ENCODE data around the gene NUP153.
"Not testable (repeated sequence)": the region's sequence is repeated elsewhere in the genome, so short reads cannot be mapped to it uniquely, and the experiment has no call there.

Gene NUP153

DNA sequence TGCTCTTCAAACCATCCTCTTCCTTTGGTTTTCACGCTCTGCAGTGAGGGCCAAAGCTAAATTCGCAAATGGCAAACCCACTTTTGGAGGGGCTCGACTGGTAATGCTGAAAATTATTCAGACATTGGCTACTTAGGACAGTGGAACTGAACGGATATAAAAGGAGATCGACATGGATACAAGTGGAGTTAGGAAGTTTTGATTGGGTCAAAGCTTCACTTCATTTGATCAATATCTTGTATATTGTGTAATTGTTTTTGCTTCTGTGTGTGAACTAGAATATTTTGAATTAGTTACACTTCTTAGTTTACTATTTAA lies 105.4 kb downstream of the NUP153 start:
- no peak for DNase-seq (ENCODE audit: low read depth in 2 of 2)

DNA sequence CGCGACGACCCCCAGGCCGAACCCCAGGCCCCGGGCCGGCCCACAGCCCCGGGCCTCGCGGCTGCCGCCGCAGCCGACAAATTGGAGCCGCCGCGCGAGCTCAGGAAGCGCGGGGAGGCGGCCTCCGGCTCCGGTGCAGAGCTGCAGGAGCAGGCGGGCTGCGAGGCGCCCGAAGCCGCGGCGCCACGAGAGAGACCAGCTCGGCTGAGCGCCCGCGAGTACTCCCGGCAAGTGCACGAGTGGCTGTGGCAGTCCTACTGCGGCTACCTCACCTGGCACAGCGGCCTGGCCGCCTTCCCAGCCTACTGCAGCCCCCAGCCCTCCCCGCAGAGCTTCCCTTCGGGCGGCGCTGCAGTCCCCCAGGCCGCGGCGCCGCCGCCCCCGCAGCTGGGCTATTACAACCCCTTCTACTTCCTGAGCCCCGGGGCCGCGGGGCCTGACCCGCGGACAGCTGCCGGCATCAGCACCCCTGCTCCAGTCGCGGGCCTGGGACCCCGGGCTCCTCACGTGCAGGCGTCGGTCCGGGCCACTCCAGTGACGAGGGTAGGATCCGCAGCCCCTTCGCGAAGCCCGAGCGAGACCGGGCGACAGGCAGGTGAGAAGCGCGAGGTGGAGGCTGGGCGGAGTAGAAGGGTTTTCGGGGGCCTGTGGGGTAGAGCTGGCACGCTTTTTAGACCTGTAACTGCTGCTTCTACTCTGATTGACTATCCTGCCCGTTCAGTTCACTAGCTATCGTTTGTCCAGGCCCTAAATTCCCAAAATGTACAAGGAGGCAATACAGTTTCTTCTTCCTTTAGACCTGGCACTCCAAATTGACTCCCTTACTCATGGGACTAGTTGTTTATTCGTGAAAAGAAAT lies 106.0 kb downstream of the NUP153 start:
- peak; percentile 17 to 28 for DNase-seq (ENCODE audit: low read depth in 2 of 2)

DNA sequence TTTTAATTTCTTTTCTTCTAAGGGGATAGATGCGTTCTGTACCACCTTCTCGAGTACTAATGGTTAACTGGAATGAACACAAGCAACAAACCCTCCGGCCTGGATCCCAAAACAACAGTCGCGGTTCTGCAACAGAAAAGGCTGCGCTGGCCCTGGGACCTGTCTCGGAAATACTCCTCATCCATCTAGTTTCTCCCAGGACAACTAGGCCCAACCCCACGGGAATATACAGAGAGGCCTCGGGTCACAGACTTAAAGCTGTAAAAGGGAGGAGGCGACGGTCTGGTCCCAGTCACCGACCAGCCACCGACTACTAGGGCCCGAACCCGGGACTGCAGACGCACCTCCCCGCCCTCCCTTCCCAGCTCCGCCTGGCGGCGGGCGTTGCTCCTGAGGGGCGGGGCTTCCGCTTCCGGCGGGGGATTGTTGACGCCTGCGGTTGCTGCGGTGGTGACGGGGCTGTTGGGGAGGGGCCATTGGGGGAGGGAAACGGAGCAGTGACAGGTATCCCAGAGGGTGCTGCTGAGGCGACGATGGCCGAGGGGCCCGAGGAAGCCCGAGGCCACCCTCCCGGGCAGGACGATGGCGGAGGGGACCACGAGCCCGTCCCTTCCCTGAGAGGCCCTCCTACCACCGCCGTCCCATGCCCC lies 106.7 kb downstream of the NUP153 start, which contains the start of gene FAM8A1:
Gene FAM8A1 (plus strand): TSS at position 426 of the 650 bp plus-strand sequence. CDS start 108 bp downstream, at position 534.
- DNase-seq (ENCODE audit: low read depth in 2 of 2), result peak; percentile 92 to 97

DNA sequence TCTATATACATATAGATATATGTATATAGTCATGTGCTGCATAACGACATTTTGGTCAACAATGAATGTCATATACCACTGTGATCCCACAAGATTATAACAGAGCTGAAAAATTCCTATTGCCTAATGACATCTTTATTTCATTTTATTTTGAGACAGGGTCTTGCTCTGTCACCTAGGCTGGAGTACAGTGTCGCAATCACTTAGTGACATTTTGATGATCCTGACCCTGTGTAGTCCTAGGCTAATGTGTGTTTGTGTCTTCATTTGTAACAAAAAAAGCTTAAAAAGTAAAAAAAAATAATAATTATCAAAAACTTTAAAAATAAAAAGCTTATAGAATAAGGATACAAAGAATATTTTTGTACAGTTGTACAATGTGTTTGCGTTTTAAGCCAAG lies 110.6 kb downstream of the NUP153 start:
- DNase-seq (ENCODE audit: low read depth in 2 of 2), result no peak

DNA sequence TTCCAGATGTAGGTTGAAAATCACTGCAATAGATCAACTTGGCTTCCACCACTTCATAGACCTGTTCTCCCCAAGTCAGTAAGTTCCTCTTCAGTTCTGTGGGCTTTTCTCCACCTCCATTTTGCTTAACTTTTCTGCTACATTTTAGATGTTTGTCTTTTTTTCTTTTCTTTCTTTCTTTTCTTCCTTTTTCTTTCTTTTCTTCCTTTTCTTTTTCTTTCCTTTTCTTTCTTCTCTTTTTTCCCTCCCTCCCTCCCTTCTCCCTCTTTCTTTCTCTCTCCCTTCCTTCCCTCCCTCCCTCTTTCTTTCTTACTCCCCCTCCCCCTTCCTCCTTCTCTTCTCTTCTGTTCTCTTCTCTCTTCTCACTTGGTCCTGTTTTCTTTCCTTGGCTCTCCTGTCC lies 113.5 kb downstream of the NUP153 start:
- no peak for DNase-seq (ENCODE audit: low read depth in 2 of 2)

DNA sequence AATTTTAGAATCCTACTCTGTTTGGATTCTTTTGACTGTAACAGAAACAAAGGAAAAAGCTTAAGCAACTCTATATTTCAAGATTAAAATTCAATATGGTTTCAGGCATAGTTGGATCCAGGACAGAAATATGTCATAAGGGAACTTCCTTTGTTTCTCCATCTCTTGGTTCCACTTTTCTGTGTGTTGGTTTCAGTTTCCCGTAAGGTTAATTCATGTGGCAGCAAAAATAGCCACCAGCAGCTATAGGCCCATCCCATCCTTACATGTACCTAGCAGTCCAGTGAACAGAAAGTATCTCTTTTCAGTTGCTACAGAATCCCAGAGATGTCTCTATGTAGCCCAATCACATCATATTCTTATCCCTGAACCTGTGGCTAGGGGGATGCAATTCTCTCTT lies 115.4 kb downstream of the NUP153 start:
- DNase-seq (ENCODE audit: low read depth in 2 of 2), result no peak

DNA sequence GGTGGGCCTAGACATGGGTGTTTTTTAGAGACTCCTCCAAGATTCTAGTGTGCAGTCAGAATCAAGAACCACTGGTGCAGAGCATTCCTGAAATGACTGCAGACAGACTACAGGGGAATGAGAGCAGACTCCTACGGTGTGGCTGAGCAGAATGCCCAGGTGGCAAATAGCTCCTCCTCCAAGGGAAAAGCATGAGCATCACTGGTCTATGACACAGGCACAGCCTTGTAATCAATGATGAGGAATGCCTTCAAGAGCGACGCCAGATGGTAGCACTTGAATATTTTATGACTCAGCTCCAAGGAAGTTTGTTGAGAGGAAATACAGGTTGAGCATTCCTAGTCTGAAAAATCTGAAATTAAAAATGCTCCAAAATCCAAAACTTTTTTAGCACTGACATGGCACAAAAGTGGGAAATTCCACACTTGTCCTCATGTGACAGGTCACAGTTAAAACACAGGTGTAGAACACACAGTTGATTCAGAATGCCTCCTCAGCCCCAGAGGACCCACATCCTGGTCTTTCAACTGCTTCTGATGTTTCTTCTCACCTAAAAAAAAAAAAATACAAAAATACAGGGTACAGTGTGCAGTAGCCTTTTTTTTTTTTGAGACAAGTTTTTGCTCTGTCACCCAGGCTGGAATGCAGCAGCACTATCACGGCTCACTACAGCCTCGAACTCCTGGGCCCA lies 117.2 kb downstream of the NUP153 start:
- DNase-seq (ENCODE audit: low read depth in 2 of 2), result no peak

DNA sequence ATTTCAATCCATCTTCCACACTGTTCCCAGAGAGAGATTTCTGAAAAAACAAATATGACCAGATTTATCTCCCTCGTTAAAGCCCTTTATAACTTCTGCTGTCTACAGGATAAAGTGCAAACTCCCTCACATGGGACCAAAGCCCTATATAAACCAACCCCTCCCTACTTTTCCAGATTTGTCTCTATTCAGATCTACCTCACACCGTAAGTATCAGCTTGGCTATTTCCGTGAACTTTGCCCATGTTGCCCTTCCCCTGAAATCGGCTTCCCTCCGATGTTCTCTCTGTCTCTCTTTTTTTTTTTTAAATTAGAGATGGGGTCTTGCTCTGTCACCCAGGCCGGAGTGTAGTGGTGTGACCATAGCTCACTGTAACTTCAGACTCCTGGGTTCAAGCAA lies 118.7 kb downstream of the NUP153 start:
- no peak for DNase-seq (ENCODE audit: low read depth in 2 of 2)

DNA sequence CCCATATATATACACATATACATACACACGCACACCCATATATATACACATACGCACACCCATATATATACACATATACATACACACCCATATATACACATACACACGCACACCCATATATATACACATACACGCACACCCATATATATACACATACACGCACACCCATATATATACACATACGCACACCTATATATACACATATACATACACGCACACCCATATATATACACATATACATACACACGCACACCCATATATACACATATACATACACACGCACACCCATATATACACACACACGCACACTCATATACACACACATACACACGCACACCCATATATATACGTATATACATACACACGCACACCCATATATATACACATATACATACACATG lies 120.1 kb downstream of the NUP153 start:
- DNase-seq (ENCODE audit: low read depth in 2 of 2), result not testable (repeated sequence)

DNA sequence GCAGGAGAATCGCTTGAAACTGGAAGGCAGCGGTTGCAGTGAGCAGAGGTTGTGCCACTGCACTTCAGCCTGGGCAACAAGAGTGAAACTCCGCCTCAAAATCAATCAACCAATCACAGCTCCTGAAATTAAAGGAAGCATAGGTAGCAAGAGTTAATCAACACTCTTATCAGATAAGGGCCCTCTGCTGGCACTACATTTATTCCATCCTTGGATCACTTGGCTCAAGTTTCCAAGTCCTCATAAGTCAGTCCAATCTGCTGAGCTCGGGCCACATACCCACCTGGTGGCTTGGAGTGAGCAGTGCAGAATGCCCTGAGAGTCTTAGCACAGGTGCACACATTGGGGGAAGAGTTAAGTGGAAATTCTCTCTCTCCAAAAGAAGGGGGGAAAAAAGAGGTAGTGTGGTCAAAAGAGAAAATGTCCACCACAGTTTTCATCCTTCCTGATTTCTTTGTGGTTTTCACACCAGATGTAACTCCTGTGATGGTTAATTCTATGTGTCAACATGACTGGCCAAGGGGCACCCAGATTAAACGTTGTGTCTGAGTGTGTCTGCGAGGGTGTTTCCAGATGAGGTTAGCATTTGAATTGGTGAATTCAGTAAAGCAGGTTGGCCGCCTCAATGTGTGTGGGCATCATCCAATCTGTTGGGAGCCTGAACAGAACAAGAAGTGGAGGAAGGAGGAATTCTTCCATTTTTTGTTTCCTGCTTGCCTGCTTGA lies 120.8 kb downstream of the NUP153 start:
- DNase-seq (ENCODE audit: low read depth in 2 of 2), result no peak

DNA sequence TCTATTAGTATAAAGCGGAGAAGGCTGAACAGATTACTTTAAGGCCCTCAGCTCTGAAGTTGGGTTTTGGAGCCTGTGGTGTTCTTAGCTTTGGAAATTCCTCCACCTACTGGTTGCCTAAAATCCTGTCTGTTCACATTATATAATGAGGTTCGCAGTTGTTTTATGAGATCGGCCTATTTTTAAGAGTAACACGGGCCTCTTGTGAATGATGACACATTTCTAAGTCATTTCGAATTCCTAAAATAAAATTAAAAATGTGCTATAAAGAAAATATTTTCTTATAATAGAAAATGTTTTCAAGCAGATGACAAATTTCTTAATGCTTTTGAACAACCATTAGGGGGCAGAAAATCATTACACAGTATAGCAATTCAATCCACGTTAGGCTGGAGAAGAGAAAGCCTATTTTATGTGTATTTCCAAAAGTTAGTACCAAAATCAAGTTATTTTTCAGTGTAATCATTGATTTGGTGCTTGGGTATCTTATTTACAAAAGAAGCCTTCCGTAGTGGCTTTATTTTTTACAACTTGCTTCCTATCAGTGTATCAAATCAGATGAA lies 122.4 kb downstream of the NUP153 start:
- no peak for DNase-seq (ENCODE audit: low read depth in 2 of 2)

DNA sequence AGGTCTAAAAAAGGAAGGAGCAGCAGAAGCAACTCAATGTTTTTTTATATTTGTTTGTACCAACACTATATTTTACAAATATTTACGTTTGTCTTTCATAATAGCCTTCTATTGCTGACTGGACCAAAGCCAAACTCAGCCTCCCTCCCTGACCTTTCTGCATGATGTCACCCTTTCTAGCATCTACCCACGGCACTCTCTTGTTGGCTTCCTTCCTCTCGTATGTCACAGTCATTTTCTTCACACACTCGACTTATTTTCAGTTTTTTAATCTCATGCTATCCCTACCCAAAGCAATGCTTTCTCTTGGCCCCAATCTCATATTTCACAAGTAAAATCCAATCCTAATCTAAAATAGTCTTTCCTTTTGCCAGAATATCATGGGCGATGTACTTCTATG lies 122.9 kb downstream of the NUP153 start:
- DNase-seq (ENCODE audit: low read depth in 2 of 2), result no peak

DNA sequence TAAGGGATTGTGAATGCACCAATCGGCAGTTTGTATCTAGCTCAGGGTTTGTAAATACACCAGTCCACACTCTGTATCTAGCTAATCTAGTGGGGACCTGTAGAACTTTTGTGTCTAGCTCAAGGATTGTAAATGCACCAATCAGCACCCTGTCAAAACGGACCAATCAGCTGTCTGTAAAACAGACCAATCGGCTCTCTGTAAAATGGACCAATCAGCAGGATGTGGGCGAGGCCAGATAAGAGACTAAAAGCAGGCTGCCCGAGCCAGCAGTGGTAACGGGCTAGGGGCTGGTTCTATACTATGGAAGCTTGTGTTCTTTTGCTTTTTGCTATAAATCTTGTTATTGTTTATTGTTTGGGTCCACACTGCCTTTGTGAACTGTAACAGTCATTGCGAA lies 125.4 kb downstream of the NUP153 start:
- not testable (repeated sequence) for DNase-seq (ENCODE audit: low read depth in 2 of 2)

DNA sequence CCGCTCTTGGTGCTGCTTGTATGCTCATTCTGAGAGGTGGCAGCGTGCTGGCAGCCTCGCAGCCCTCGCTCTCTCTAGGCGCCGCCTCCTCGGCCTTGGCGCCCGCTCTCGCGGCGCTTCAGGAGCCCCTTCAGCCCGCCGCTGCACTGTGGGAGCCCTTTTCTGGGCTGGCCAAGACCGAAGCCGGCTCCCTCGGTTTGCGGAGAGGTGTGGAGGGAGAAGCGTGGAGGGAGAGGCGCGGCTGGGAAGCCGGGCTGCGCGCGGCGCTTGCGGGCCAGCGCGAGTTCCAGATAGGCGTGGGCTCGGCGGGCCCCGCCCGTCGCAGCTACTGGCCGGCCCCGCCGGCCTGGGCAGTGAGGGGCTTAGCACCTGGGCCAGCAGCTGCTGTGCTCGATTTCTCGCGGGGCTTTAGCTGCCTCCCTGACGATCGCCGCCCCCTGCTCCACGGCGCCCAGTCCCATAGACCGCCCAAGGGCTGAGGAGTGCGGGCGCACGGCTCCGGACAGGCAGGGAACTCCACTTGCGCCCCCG lies 126.1 kb downstream of the NUP153 start:
- peak in 1 of 2 donors; percentile 24 for DNase-seq (ENCODE audit: low read depth in 2 of 2)

DNA sequence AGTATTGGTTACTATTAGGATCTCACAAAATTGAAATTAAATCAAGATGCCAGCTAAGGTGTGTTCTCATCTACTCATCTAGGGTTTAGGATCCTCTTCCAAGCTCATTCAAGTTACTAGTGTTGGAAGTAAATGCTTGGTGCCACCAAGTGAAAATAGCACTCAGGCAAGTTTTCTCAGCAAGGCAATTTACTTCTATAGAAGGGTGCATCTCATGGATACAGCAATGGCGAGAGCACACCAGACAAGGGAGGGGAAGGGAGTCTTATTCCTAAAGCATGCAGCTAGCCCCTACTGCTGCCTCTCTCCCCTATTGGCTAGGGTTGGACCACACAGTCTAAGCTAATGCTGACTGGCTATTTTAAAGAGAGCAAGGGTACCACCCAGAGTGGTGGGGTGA lies 129.7 kb downstream of the NUP153 start:
- DNase-seq (ENCODE audit: low read depth in 2 of 2), result no peak

DNA sequence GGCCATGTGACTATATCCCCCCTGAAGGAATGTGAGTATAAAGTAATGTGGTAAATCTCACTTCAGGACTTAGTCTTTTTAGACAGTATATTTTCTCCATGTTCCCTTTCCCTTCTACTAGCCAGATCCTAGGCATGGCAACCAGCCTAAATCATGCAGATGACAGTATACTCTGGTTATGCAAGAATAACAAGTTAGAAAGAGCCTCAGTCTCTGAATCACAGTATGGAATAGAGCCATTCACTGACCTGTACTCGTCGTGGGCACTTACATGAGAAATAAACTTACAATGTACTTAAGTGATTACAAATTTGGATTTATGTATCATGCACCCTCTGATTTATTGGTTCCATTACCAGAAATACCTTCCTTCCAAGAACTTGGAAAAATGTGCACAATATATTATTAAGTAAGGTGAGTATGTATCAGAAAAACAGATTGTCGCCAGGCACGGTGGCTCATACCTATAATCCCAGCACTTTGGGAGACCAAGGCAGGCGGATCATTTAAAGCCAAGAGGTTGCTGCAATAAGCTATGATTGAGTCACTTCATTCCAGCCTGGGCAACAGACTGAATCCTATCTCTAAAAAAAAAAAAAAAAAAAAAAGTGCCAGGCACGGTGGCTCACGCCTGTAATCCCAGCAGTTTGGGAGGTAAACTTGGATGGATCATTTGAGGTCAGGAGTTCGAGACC lies 131.7 kb downstream of the NUP153 start:
- DNase-seq (ENCODE audit: low read depth in 2 of 2), result no peak

DNA sequence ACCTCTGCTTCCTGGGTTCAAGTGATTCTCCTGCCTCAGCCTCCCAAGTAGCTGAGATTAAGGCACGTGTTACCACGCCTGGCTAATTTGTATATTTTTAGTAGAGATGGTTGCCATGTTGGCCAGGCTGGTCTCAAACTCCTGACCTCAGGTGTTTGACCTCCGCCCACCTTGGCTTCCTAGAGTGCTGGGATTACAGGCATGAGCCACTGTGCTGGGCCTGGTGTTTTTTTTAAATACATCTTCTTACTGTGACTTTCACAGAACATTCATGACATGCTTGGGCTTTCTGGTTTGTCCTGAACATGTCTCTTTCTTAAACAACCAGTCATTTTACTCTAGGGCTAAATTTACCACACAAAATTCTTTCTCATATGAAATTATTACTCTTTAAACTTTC lies 141.3 kb downstream of the NUP153 start:
- DNase-seq (ENCODE audit: low read depth in 2 of 2), result no peak

Measured in stimulated activated CD8-positive, alpha-beta memory T cell treated with anti-CD3 and anti-CD28 coated beads, Interleukin-2, amount 100 ng/mL, for 48 hours (primary cell).